A549 (cell line): ENCODE data around the gene SGCA.

Source experiments
- CTCF ChIP-seq: fragments of >200 bp; sonication (Bioruptor Twin); formaldehyde crosslinking; IDR thresholded peaks from 3 replicates; pipeline ENCODE4 v1.5.1; 2016
- PBX3 ChIP-seq: IDR thresholded peaks from 2 replicates; pipeline ENCODE4 v1.6.1; 2012
- SMC3 ChIP-seq: fragments of >200 bp; sonication (Bioruptor Twin); formaldehyde crosslinking; IDR thresholded peaks from 3 replicates; pipeline ENCODE4 v1.6.1; 2018; ENCODE audit warnings: inconsistent platforms

DNA sequence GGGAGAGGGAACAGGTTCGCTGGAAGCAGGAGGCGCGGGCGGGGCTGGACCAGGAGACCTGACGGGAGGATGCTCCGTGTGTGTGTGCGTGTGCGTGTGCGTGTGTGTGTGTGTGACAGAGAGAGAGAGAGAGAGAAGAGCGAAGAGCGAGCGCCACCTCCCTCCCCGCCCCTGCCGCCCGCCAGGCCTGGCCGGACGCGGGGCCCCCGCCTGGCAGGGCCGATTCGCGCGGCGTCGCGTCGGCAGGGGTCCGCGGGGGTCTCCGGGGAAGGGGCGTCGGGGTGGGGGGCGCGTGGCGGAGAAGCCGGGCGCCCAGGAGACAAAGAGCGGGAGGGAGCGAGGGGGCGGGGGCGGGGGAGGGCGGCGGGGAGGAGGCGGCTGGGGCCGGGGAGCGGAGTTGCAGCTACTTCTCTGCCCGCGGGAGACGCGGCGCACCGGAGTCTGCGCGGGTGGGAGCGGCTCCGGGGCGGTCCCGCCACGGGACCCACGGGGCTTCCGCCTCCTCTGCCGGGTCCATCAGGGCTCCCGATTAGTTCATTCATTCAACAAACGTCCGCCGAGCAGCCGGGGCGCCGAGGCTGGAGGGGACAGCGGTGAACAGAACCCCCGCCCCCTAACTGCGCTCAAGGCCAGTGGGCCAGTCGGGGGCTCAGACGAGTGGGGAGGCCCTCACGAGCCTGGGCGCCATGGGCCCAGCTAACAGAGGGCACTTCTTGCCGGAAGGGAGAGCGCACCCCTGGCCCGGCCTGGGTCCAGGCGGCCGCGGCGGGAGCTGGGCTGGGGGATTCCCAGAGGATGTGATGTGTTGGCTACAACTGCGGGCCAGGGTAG is 35.9 kb upstream of the SGCA start, which contains the start of gene SAMD14:
- TF ChIP-seq PBX3 (no peak), SMC3 (no peak), CTCF (no peak)
